Measurements from ENCODE around the gene B9D1. TPM values are rescaled to one million over a fixed set of nuclear protein-coding genes. Genes with fewer than 3 reads are reported as not detected.

Gene B9D1
- total and polyA plus RNA-seq, 3 donors from 2014 or later, result 42.1 to 132 (median 59.9) TPM

GRCh38 chr17:19348806-19349205 is 13.7 kb downstream of the B9D1 start:
- Histone ChIP-seq H3K27me3 (no peaks in the 10 kb centered on the region), H3K36me3 (ENCODE audit: low read depth, missing control alignments) (no peaks in the 10 kb centered on the region), H3K4me3 (no peak overlapping the region), H3K9me3 (no peaks in the 10 kb centered on the region), H3K27ac (no peak overlapping the region), H3K4me1 (peaks cover 18% of the 10 kb centered on the region)
- TF ChIP-seq POLR2A (IDR thresholded peaks at IDR 0.05), result no peak
- TF ChIP-seq CTCF (IDR thresholded peaks at IDR 0.05), result no peak
- DNase-seq, result no peak
- intact Hi-C loops (cut with DNase I; ENCODE audit: low total_unique reads), result no loop called here
- 94 to 96% methylated on average over 9 of the region's 9 CpGs for WGBS, 2 donors

GRCh38 chr17:19348081-19348650 is 14.4 kb downstream of the B9D1 start:
- Histone ChIP-seq H3K27me3 (no peaks in the 10 kb centered on the region), H3K27ac (no peak overlapping the region), H3K36me3 (ENCODE audit: low read depth, missing control alignments) (no peaks in the 10 kb centered on the region), H3K9me3 (no peaks in the 10 kb centered on the region), H3K4me3 (no peak overlapping the region), H3K4me1 (peaks cover 18% of the 10 kb centered on the region)
- TF ChIP-seq POLR2A (IDR thresholded peaks at IDR 0.05), result no peak
- TF ChIP-seq CTCF (IDR thresholded peaks at IDR 0.05), result no peak
- no peak for DNase-seq
- 91% methylated on average over 9 of the region's 9 CpGs for WGBS, 2 donors
- intact Hi-C loops (cut with DNase I; ENCODE audit: low total_unique reads), result no loop called here

GRCh38 chr17:19347323-19348080 is 15.0 kb downstream of the B9D1 start:
- Histone ChIP-seq H3K27ac (peak overlapping the region; percentile 68 to 86), H3K4me1 (peaks cover 18% of the 10 kb centered on the region), H3K27me3 (no peaks in the 10 kb centered on the region), H3K36me3 (ENCODE audit: low read depth, missing control alignments) (no peaks in the 10 kb centered on the region), H3K4me3 (no peak overlapping the region), H3K9me3 (no peaks in the 10 kb centered on the region)
- DNase-seq, result no peak
- WGBS, 2 donors, result 81 to 85% methylated on average over 4 to 13 of the region's 13 CpGs
- intact Hi-C loops (cut with DNase I; ENCODE audit: low total_unique reads), result no loop called here
- TF ChIP-seq CTCF (IDR thresholded peaks at IDR 0.05), result no peak
- no peak for TF ChIP-seq POLR2A (IDR thresholded peaks at IDR 0.05)

- WGBS, 2 donors, result 51 to 59% methylated on average over 10 to 19 of the region's 19 CpGs
- H3K27ac ChIP-seq, result peak overlapping the region; percentile 68 to 86
- no peaks in the 10 kb centered on the region for H3K36me3 ChIP-seq (ENCODE audit: low read depth, missing control alignments)
- no peaks in the 10 kb centered on the region for H3K27me3 ChIP-seq
- peaks cover 18% of the 10 kb centered on the region for H3K4me1 ChIP-seq
- no peak overlapping the region for H3K4me3 ChIP-seq
- H3K9me3 ChIP-seq, result no peaks in the 10 kb centered on the region
- no peak for TF ChIP-seq POLR2A (IDR thresholded peaks at IDR 0.05)
- no peak for TF ChIP-seq CTCF (IDR thresholded peaks at IDR 0.05)
- intact Hi-C loops (cut with DNase I; ENCODE audit: low total_unique reads), result no loop called here
- DNase-seq, result peak; percentile 72
These were observed 15.9 kb downstream of the B9D1 start for GRCh38 chr17:19346351-19347255.

Measured in testis (tissue), 3 donors.